Measurements from ENCODE around the gene RIOX2. TPM values are rescaled to one million over a fixed set of nuclear protein-coding genes. Genes with fewer than 3 reads are reported as not detected.

RIOX2 gene
- polyA plus RNA-seq, 1 donor from 2014 or later, result 0.48 TPM

DNA sequence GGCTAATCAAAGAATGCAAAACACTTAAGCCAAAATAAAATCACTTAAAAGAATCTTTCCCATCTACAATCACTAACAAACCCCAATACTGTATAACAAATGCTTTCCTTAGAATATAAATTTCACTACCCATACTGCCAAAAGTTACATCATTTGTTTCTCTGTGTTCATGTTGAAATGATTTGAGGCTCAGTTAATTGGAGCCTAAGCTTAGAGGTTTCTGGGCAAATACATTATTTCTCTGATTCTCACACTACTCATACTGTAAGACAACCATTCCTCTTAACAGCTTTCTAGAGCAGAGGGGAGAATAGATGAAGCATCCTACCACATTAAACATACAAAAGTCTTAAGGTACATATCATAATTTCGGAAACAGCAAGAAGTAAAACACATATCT lies 2.1 kb downstream of the RIOX2 start:
- H3K27ac ChIP-seq (ENCODE audit: low read length), result no peak overlapping the region
- no peak overlapping the region for H3K9ac ChIP-seq (ENCODE audit: low read length)
- H3K27me3 ChIP-seq (ENCODE audit: insufficient read depth, low read depth, low read length), result no peaks in the 10 kb centered on the region
- no peak overlapping the region for H3K4me2 ChIP-seq (ENCODE audit: low read length)
- no peaks in the 10 kb centered on the region for H3K79me2 ChIP-seq (replicated peaks; ENCODE audit: insufficient read depth, low read length)
- H3K9me2 ChIP-seq (ENCODE audit: insufficient read depth, low read length), result no peaks in the 10 kb centered on the region
- H3F3A ChIP-seq (ENCODE audit: insufficient read depth, low read length, poor library complexity, severe bottlenecking), result no peaks in the 10 kb centered on the region
- no peaks in the 10 kb centered on the region for H4K20me1 ChIP-seq (ENCODE audit: insufficient read depth)
- no peaks in the 10 kb centered on the region for H3K9me3 ChIP-seq (ENCODE audit: low read length)
- TF ChIP-seq, protein P1, sequence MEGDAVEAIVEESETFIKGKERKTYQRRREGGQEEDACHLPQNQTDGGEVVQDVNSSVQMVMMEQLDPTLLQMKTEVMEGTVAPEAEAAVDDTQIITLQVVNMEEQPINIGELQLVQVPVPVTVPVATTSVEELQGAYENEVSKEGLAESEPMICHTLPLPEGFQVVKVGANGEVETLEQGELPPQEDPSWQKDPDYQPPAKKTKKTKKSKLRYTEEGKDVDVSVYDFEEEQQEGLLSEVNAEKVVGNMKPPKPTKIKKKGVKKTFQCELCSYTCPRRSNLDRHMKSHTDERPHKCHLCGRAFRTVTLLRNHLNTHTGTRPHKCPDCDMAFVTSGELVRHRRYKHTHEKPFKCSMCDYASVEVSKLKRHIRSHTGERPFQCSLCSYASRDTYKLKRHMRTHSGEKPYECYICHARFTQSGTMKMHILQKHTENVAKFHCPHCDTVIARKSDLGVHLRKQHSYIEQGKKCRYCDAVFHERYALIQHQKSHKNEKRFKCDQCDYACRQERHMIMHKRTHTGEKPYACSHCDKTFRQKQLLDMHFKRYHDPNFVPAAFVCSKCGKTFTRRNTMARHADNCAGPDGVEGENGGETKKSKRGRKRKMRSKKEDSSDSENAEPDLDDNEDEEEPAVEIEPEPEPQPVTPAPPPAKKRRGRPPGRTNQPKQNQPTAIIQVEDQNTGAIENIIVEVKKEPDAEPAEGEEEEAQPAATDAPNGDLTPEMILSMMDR (IDR thresholded peaks at IDR 0.05; ENCODE audit: poor library complexity, severe bottlenecking), result no peak
- TF ChIP-seq TAF1 (IDR thresholded peaks at IDR 0.05; ENCODE audit: low read depth), result no peak
- TF ChIP-seq RAD21 (conservative IDR thresholded peaks at IDR 0.05), result no peak
- H3K4me3 ChIP-seq (ENCODE audit: low read length), result no peak overlapping the region
- H2AFZ ChIP-seq (ENCODE audit: low read depth, low read length), result no peak overlapping the region
- H3K36me3 ChIP-seq (ENCODE audit: insufficient read depth, low read length), result no peaks in the 10 kb centered on the region

DNA sequence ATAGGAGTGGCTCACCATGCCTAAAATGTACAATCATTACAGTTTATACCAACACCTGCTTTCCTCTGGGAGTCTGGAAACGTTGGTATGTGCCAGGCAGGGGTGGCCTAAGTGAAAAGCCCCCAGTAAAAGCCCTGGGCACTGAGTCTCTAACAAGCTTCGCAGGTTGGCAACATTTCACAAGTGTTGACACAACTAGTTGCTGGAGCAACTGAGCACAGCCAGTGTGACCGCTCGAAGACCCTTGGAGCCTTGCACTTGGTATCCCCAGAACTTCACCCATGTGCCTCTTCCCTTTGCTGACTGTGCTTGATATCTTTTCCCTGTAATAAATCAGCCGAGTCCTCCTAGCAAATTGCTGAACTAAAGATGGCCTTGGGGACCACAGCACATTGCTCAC lies 2.7 kb downstream of the RIOX2 start:
- Histone ChIP-seq H2AFZ (ENCODE audit: low read depth, low read length) (no peak overlapping the region), H3K4me2 (ENCODE audit: low read length) (no peak overlapping the region), H4K20me1 (ENCODE audit: insufficient read depth) (no peaks in the 10 kb centered on the region), H3K9ac (ENCODE audit: low read length) (no peak overlapping the region), H3K36me3 (ENCODE audit: insufficient read depth, low read length) (no peaks in the 10 kb centered on the region), H3F3A (ENCODE audit: insufficient read depth, low read length, poor library complexity, severe bottlenecking) (no peaks in the 10 kb centered on the region), H3K27ac (ENCODE audit: low read length) (no peak overlapping the region), H3K27me3 (ENCODE audit: insufficient read depth, low read depth, low read length) (no peaks in the 10 kb centered on the region), H3K9me3 (ENCODE audit: low read length) (no peaks in the 10 kb centered on the region), H3K9me2 (ENCODE audit: insufficient read depth, low read length) (no peaks in the 10 kb centered on the region), H3K79me2 (replicated peaks; ENCODE audit: insufficient read depth, low read length) (no peaks in the 10 kb centered on the region), H3K4me3 (ENCODE audit: low read length) (no peak overlapping the region)
- no peak for TF ChIP-seq SMC3 (conservative IDR thresholded peaks at IDR 0.05; ENCODE audit: poor library complexity)
- TF ChIP-seq, protein P1 (IDR thresholded peaks at IDR 0.05; ENCODE audit: poor library complexity, severe bottlenecking), result no peak
- no peak for TF ChIP-seq POLR2AphosphoS5 (IDR thresholded peaks at IDR 0.05)
- TF ChIP-seq, protein P2, sequence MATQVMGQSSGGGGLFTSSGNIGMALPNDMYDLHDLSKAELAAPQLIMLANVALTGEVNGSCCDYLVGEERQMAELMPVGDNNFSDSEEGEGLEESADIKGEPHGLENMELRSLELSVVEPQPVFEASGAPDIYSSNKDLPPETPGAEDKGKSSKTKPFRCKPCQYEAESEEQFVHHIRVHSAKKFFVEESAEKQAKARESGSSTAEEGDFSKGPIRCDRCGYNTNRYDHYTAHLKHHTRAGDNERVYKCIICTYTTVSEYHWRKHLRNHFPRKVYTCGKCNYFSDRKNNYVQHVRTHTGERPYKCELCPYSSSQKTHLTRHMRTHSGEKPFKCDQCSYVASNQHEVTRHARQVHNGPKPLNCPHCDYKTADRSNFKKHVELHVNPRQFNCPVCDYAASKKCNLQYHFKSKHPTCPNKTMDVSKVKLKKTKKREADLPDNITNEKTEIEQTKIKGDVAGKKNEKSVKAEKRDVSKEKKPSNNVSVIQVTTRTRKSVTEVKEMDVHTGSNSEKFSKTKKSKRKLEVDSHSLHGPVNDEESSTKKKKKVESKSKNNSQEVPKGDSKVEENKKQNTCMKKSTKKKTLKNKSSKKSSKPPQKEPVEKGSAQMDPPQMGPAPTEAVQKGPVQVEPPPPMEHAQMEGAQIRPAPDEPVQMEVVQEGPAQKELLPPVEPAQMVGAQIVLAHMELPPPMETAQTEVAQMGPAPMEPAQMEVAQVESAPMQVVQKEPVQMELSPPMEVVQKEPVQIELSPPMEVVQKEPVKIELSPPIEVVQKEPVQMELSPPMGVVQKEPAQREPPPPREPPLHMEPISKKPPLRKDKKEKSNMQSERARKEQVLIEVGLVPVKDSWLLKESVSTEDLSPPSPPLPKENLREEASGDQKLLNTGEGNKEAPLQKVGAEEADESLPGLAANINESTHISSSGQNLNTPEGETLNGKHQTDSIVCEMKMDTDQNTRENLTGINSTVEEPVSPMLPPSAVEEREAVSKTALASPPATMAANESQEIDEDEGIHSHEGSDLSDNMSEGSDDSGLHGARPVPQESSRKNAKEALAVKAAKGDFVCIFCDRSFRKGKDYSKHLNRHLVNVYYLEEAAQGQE (IDR thresholded peaks at IDR 0.05; ENCODE audit: borderline replicate concordance), result no peak
- no peak for TF ChIP-seq RAD21 (conservative IDR thresholded peaks at IDR 0.05)
- no peak for TF ChIP-seq MXI1 (conservative IDR thresholded peaks at IDR 0.05; ENCODE audit: poor library complexity, severe bottlenecking)
- no peak for TF ChIP-seq EP300 (conservative IDR thresholded peaks at IDR 0.05; ENCODE audit: poor library complexity, severe bottlenecking)
- no peak for TF ChIP-seq TAF1 (IDR thresholded peaks at IDR 0.05; ENCODE audit: low read depth)
- no peak for TF ChIP-seq EZH2 (IDR thresholded peaks at IDR 0.05; ENCODE audit: borderline replicate concordance, insufficient read depth, low read length, poor library complexity, severe bottlenecking)

All from neural cell (in vitro differentiated cells).